Measurements from ENCODE around the gene MGST3.
"Not testable (repeated sequence)": the region's sequence is repeated elsewhere in the genome, so short reads cannot be mapped to it uniquely, and the experiment has no call there.

The MGST3 gene

GRCh38 chr1:165645654-165646366 is 14.8 kb downstream of the MGST3 start:
- no peak for DNase-seq (ENCODE audit: low read depth, low spot score)
- CTCF ChIA-PET = no interaction called here
- no peak for TF ChIP-seq CTCF (IDR thresholded peaks at IDR 0.05; ENCODE audit: insufficient read depth, low read length, missing control alignments)
- POLR2A ChIA-PET = no interaction called here
- no peak overlapping the region for H3K4me3 ChIP-seq (ENCODE audit: low read depth, low read length)

GRCh38 chr1:165647517-165647916 is 16.5 kb downstream of the MGST3 start:
- no peak for DNase-seq (ENCODE audit: low read depth, low spot score)
- ChIA-PET CTCF (interaction anchor here (1.0 to 1.5 kb wide), 2 partner anchors 10 kb away, joined by 3 to 4 read pairs; no protein-coding TSS in a partner anchor), POLR2A (interaction anchor here (0.7 kb wide), 1 partner anchor 14 kb away, joined by 4 read pairs; no protein-coding TSS in a partner anchor)
- no peak for TF ChIP-seq CTCF (IDR thresholded peaks at IDR 0.05; ENCODE audit: insufficient read depth, low read length, missing control alignments)
- no peak overlapping the region for H3K4me3 ChIP-seq (ENCODE audit: low read depth, low read length)

GRCh38 chr1:165647970-165648369 is 16.9 kb downstream of the MGST3 start:
- ChIA-PET POLR2A (interaction anchor here (0.7 kb wide), 1 partner anchor 15 kb away, joined by 4 read pairs; no protein-coding TSS in a partner anchor), CTCF (interaction anchor here (1.5 kb wide), 1 partner anchor 9 kb away, joined by 4 read pairs; no protein-coding TSS in a partner anchor)
- H3K4me3 ChIP-seq (ENCODE audit: low read depth, low read length) = no peak overlapping the region
- no peak for TF ChIP-seq CTCF (IDR thresholded peaks at IDR 0.05; ENCODE audit: insufficient read depth, low read length, missing control alignments)
- DNase-seq (ENCODE audit: low read depth, low spot score) = no peak

GRCh38 chr1:165648919-165649572 is 18.0 kb downstream of the MGST3 start:
- no peak overlapping the region for H3K4me3 ChIP-seq (ENCODE audit: low read depth, low read length)
- TF ChIP-seq CTCF (IDR thresholded peaks at IDR 0.05; ENCODE audit: insufficient read depth, low read length, missing control alignments) = no peak
- ChIA-PET POLR2A (no interaction called here), CTCF (interaction anchor here (1.5 kb wide), 1 partner anchor 8 kb away, joined by 4 read pairs; no protein-coding TSS in a partner anchor)
- DNase-seq (ENCODE audit: low read depth, low spot score) = no peak

- ChIA-PET CTCF (no interaction called here), POLR2A (no interaction called here)
- DNase-seq (ENCODE audit: low read depth, low spot score) = no peak
- TF ChIP-seq CTCF (IDR thresholded peaks at IDR 0.05; ENCODE audit: insufficient read depth, low read length, missing control alignments) = no peak
- no peak overlapping the region for H3K4me3 ChIP-seq (ENCODE audit: low read depth, low read length)
These were observed 20.1 kb downstream of the MGST3 start for GRCh38 chr1:165650981-165651625.

GRCh38 chr1:165658766-165659580 is 27.9 kb downstream of the MGST3 start:
- H3K4me3 ChIP-seq (ENCODE audit: low read depth, low read length); DNase-seq (ENCODE audit: low read depth, low spot score); POLR2A ChIA-PET: not testable (repeated sequence)
- CTCF ChIA-PET = interaction anchor here (1.4 kb wide), 1 partner anchor 22 kb away, joined by 3 read pairs; no protein-coding TSS in a partner anchor
